Fibroblast of lung (primary cell): ENCODE measurements around the gene EPHB1. TPM values are rescaled to one million over a fixed set of nuclear protein-coding genes. Genes with fewer than 3 reads are reported as not detected.

Source experiments
- DNase-seq, 2 donors: peaks; one replicate each; pipeline versions ENCODE4 v3.0.0 to v3.0.0-alpha.2; 2010; ENCODE audit warnings: low read depth in 2 of 2
- H2AFZ ChIP-seq: 2 replicates; pipeline ENCODE4 v1.5.1; 2012; ENCODE audit warnings: low read length, control low read depth, inconsistent platforms
- H3K27ac ChIP-seq: 2 replicates; pipeline ENCODE4 v1.5.1; 2011; ENCODE audit warnings: low read length, control low read depth; ENCODE audit not compliant: insufficient read depth
- H3K27me3 ChIP-seq: 2 replicates; pipeline ENCODE4 v1.5.1; 2011; ENCODE audit warnings: mild to moderate bottlenecking, low read length; ENCODE audit not compliant: control insufficient read depth, insufficient read depth
- H3K36me3 ChIP-seq: 2 replicates; pipeline ENCODE4 v1.5.1; 2011; ENCODE audit warnings: low read length; ENCODE audit not compliant: control insufficient read depth, insufficient read depth
- H3K4me1 ChIP-seq: 2 replicates; pipeline ENCODE4 v1.5.1; 2011; ENCODE audit warnings: low read length; ENCODE audit not compliant: control insufficient read depth, insufficient read depth; ENCODE audit errors: extremely low read depth
- H3K4me2 ChIP-seq: 2 replicates; pipeline ENCODE4 v1.5.1; 2011; ENCODE audit warnings: low read length, control low read depth; ENCODE audit not compliant: insufficient read depth; ENCODE audit errors: extremely low read depth
- H3K4me3 ChIP-seq, 4 experiments: fragments of 200-600 bp in 1 of 4; sonication (generic) in 1 of 4; replicated peaks in 1 of 4; 2 replicates each; pipeline ENCODE4 v1.5.1; 2011 to 2016; ENCODE audit warnings: low read length in 4 of 4, low read depth in 3 of 4, mild to moderate bottlenecking in 3 of 4, control low read depth in 2 of 4, inconsistent platforms in 1 of 4, mixed read lengths in 1 of 4; ENCODE audit not compliant: insufficient read depth in 1 of 4; ENCODE audit errors: control extremely low read depth in 1 of 4
- H3K79me2 ChIP-seq: 2 replicates; pipeline ENCODE4 v1.5.1; 2012; ENCODE audit warnings: mild to moderate bottlenecking, low read length, inconsistent platforms; ENCODE audit not compliant: control insufficient read depth, insufficient read depth
- H3K9ac ChIP-seq: 2 replicates; pipeline ENCODE4 v1.5.1; 2011; ENCODE audit warnings: mild to moderate bottlenecking, low read length, control low read depth; ENCODE audit not compliant: insufficient read depth
- H3K9me3 ChIP-seq: 2 replicates; pipeline ENCODE4 v1.5.1; 2012; ENCODE audit warnings: low read depth, low read length; ENCODE audit not compliant: control insufficient read depth, insufficient read depth
- H4K20me1 ChIP-seq: 2 replicates; pipeline ENCODE4 v1.5.1; 2011; ENCODE audit warnings: low read length; ENCODE audit not compliant: control insufficient read depth, insufficient read depth; ENCODE audit errors: extremely low read depth
- CTCF ChIP-seq, 2 donors: IDR thresholded peaks in 1 of 2; conservative IDR thresholded peaks in 1 of 2; 1 replicate in 1 of 2; 2 replicates in 1 of 2; pipeline ENCODE4 v1.5.1; 2011 to 2012; ENCODE audit warnings: low read length in 2 of 2, control low read depth in 1 of 2, inconsistent platforms in 1 of 2, low read depth in 1 of 2, mild to moderate bottlenecking in 1 of 2
- EZH2 ChIP-seq: IDR thresholded peaks from 2 replicates; pipeline ENCODE4 v1.5.1; 2012; ENCODE audit warnings: low read length, control low read depth, mild to moderate bottlenecking; ENCODE audit errors: missing control alignments
- polyA plus RNA-seq, 2 donors: library from polyadenylated mRNA; depleted of rRNA in 1 of 2; stranded (reverse) in 1 of 2; unstranded in 1 of 2; fragments of >200 nt; gene quantifications; 2 replicates each; pipeline ENCODE4 v1.2.1, GENCODE V29; 2011 to 2012; ENCODE audit warnings: missing spikeins in 1 of 2
- total RNA-seq: library from RNA; depleted of rRNA; stranded (reverse); fragments of >200 nt; gene quantifications from 2 replicates; pipeline ENCODE4 v1.2.1, GENCODE V29; 2014

The EPHB1 gene
- total and polyA plus RNA-seq, 2 donors (not counting 1 experiment from before 2014, with no cell fraction given), result 0.14 to 0.50 TPM

DNA sequence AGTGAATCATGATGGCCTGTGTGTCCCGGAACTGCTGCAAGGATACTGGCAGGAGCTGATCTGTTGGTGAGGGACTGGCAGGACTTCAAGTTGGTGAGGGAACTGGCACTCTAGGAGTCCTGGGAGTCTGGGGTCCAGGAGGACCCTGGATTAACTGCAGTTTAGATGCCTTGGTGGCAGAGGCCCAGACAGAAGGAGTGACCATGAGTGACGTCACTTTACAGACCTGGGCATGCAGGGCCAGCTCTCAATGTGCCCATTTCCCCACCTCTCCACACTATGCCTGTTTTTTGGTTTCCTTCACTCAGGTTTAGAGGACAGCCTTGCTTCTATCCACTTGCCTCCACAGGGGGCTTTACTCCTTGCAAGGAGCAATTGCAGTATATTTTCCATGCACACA lies 154.1 kb downstream of the EPHB1 start:
- TF ChIP-seq EZH2, result no peak
- TF ChIP-seq CTCF (conservative IDR thresholded peaks at IDR 0.05 in 1 of 2, IDR thresholded peaks at IDR 0.05 in 1 of 2; ENCODE audit: low read depth in 1 of 2, low read length in 2 of 2), result no peak
- H3K79me2 ChIP-seq, result no peaks in the 10 kb centered on the region
- H3K4me2 ChIP-seq, result no peak overlapping the region
- no peaks in the 10 kb centered on the region for H3K9me3 ChIP-seq
- no peaks in the 10 kb centered on the region for H3K4me1 ChIP-seq
- H3K9ac ChIP-seq, result no peak overlapping the region
- H2AFZ ChIP-seq, result no peak overlapping the region
- no peak for DNase-seq
- H3K36me3 ChIP-seq, result no peaks in the 10 kb centered on the region
- no peak overlapping the region for H3K4me3 ChIP-seq
- H4K20me1 ChIP-seq, result no peaks in the 10 kb centered on the region
- H3K27me3 ChIP-seq, result no peaks in the 10 kb centered on the region
- H3K27ac ChIP-seq, result no peak overlapping the region

DNA sequence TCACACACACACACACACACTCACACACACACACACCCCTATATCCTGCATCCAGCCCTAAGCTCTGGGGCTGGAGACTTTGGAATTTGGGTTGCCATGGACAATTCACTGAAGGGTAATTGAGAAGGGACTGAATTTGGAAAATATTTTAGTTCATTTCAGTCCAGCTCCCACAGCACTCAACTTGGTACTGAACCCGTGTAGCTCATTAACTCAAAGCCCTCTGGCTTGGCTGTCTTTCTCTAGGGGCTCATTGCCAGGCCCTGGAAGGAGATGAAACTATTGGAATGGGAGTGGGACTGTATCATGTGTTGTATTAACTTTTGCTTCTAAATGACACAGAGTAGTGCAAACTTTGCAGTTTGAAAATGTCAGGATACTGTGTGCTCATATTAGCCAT lies 157.3 kb downstream of the EPHB1 start:
- no peak overlapping the region for H3K9ac ChIP-seq
- no peak overlapping the region for H2AFZ ChIP-seq
- TF ChIP-seq EZH2 (no peak), CTCF (conservative IDR thresholded peaks at IDR 0.05 in 1 of 2, IDR thresholded peaks at IDR 0.05 in 1 of 2; ENCODE audit: low read depth in 1 of 2, low read length in 2 of 2) (no peak)

DNA sequence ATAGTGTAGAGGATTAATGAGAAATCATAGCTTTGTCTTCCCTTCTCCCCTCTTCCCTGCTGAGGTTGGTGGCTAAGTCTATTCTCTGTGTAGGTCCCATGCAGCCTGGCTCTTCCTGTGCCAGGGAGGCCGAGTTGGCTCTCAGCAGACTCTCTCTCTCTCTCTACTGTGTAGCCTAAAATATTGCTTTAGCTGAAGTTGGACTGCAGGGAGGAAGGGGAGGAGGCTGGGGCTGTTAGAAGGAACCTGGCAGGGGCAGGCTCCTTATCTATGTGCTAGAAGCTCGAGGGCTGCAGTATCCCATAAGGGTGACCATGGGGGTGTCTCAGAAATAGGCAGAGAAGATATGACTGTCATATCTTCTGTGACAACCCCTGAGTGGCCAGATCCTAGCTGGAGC lies 160.8 kb downstream of the EPHB1 start:
- no peaks in the 10 kb centered on the region for H3K79me2 ChIP-seq
- no peaks in the 10 kb centered on the region for H3K36me3 ChIP-seq
- H3K4me3 ChIP-seq, result no peak overlapping the region
- no peaks in the 10 kb centered on the region for H3K4me1 ChIP-seq
- DNase-seq, result no peak
- H3K9ac ChIP-seq, result no peak overlapping the region
- H3K9me3 ChIP-seq, result no peaks in the 10 kb centered on the region
- no peaks in the 10 kb centered on the region for H3K27me3 ChIP-seq
- no peaks in the 10 kb centered on the region for H4K20me1 ChIP-seq
- no peak overlapping the region for H3K4me2 ChIP-seq
- no peak overlapping the region for H2AFZ ChIP-seq
- H3K27ac ChIP-seq, result no peak overlapping the region
- TF ChIP-seq EZH2 (no peak), CTCF (conservative IDR thresholded peaks at IDR 0.05 in 1 of 2, IDR thresholded peaks at IDR 0.05 in 1 of 2; ENCODE audit: low read depth in 1 of 2, low read length in 2 of 2) (no peak)

More for the DNA sequence above, 157.3 kb downstream of the EPHB1 start:
- H3K4me3 ChIP-seq, result no peak overlapping the region
- no peak for DNase-seq
- H3K79me2 ChIP-seq, result no peaks in the 10 kb centered on the region
- H3K27ac ChIP-seq, result no peak overlapping the region
- no peak overlapping the region for H3K4me2 ChIP-seq
- no peaks in the 10 kb centered on the region for H3K27me3 ChIP-seq
- H3K36me3 ChIP-seq, result no peaks in the 10 kb centered on the region
- H3K4me1 ChIP-seq, result no peaks in the 10 kb centered on the region
- no peaks in the 10 kb centered on the region for H3K9me3 ChIP-seq
- H4K20me1 ChIP-seq, result no peaks in the 10 kb centered on the region
